ENCODE data around the gene HNRNPF.

HNRNPF gene

DNA sequence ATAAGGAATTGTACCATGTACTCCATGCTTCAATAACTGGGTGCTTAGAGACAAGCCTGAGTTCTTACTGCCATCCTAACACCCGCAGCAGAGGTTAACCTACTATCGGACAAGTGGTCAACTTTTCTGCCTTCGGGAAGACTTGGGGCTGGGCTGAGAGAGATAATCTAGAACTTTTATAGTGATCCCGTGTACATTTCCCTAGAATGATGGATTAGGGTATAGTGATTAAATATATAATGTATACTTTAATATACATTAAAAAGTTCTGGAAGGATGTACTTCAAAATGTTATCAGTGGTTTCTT, 12.2 kb upstream of the HNRNPF start:
- no peak for DNase-seq

DNA sequence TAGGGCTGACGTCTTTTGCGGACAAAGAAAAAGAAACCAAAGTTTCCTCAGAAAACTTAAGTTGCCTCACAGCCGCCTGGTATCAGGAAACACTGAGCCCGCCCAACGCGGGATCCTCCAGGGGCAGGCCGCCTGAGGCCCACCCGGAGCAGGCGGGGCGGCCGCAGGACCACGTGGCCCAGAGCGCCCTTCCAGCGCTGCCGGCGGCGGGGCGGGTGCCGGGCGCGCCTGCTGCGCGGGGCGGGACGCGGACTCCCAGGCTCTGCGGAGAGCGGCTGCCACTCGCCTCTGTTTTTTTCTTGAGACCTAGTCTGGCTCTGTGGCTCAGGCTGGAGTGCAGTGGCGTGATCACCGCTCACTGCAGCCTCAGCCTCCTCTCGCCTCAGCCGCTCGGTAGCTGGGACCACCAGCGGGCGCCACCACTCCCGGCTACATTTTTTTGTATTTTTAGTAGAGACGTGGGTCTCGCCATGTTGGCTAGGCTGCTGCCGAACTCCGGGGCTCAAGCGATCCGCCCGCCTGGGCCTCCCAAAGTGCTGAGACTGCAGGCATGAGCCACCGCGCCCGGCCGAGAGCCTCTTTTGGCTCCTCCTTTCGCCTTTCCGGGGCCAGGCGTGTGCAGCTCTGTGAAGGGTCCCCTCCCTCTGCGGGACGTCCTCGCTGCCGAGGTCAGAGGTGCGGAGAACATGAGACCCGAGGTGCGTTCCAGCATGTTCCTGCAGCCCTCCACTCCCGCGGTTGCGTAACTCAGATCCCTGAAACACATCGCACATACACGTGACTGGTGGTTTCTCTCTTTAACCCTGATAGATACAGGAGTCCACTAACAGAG, 11.6 kb upstream of the HNRNPF start:
- DNase-seq: peak in 1 of 2 experiments; percentile 7

- no peak for DNase-seq
These were observed 11.0 kb upstream of the HNRNPF start for GRCh38 chr10:43419997-43420368.

DNA sequence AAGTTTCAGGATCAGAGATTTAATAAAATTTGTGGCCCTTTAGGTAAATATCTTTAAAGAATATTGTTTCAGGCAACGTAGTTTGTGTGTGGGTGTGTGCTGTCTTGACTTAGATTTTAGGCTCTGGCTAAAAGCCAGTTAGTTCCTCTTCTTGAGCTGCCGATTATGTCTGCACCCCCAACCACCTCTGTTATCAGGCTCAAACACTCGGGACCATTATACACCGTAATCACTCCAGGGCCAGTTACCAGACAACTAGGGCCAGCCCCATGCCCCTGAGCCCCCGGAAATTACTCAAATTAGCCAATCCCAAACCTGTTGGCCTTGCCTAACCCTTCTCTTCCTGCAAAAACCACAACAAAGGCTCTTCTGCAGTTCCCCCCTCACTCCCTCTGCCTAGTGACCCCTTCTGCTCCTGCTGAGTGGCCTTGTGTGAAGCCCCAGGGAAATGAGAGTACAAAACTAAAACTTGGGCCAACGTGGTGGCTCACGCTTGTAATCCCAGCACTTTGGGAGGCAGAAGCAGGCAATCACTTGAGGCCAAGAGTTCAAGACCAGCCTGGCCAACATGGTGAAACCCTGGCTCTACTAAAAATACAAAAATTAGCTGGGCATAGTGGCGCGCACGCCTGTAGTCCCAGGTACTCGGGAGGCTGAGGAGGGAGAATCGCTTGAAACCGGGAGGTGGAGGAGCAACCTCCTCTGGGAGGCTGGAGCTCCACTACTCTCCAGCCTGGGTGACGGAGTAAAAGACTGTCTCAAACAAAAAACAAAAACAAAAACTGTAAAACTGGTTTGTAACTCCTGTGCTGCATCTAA, 9.2 kb upstream of the HNRNPF start:
- DNase-seq: no peak

- no peak for DNase-seq
These were observed 6.6 kb upstream of the HNRNPF start for GRCh38 chr10:43415544-43415943.

- DNase-seq: no peak
These were observed 2.5 kb upstream of the HNRNPF start for GRCh38 chr10:43411536-43411935.

DNA sequence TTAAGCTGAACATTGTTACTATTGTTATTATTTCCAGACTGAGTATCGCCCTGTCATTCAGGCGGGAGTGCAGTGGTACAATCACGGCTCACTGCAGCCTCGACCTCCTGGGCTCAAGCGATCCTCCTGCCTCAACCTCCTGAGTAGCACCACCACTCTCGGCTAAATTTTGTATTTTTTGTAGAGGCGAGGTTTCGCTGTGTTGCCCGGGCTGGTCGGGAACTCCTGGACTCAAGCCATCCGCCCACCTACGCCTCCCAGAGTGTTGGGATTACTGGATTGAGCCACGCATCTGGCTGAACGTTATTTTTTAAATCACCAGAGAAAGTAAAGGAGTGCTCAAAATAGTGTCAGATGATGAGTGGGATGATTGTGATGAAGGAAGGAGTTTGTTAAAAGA, 1.4 kb upstream of the HNRNPF start:
- DNase-seq: no peak

- DNase-seq: no peak
These were observed 561 bp upstream of the HNRNPF start for GRCh38 chr10:43409385-43410109.

- no peak for DNase-seq
These were observed 666 bp downstream of the HNRNPF start for GRCh38 chr10:43408331-43408709.

GRCh38 chr10:43407576-43408330, 1.2 kb downstream of the HNRNPF start:
- no peak for DNase-seq

DNA sequence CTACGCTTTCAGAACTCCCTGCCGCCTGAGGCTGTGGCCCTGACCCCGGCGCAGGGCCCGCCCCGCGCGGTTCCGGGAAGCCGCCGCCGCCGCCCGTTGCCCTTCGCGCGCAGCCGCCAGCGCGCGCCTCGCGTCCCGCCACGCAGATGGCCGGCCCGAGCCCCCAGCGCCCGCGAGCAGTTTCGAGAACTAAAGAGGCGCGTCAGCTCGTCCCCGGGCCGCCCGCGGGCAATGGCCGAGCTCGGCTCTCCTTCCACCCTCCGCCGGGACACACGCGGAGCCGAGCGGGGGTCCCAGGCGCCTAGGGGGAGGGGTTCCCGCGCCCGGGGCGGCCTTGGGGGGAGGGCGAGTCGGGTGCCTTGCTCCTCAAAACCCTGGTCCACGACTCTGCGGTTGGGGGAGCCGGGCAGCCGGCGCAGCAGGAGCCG, 1.8 kb downstream of the HNRNPF start:
- no peak for DNase-seq

- DNase-seq: no peak
These were observed 4.3 kb downstream of the HNRNPF start for GRCh38 chr10:43404704-43405084.

- DNase-seq: no peak
These were observed 4.9 kb downstream of the HNRNPF start for GRCh38 chr10:43403911-43404703.

DNA sequence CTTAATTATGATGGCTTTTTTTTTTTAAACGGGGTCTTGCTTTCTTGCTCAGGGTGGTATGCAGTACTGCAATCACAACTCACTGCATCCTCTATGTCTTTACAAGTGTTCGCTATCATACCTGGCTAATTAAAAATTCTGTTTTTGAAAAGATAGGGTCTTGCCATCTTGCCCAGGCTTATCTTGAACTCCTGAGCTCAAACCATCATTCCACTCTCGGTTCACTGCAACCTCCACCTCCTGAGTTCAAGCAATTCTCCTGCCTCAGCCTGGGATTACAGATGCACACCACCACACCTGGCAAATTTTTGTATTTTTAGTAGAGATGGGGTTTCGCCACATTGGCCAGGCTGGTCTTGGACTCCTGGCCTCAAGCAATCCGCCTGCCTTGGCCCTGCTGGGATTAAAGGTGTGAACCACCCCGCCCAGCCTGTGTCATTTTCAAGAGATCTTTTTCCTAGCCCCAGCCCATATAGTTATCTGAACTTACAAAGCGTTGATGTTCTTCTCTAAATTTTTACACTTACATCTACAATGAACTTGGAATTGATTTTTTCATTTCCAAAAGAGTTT, 6.0 kb downstream of the HNRNPF start:
- no peak for DNase-seq

DNA sequence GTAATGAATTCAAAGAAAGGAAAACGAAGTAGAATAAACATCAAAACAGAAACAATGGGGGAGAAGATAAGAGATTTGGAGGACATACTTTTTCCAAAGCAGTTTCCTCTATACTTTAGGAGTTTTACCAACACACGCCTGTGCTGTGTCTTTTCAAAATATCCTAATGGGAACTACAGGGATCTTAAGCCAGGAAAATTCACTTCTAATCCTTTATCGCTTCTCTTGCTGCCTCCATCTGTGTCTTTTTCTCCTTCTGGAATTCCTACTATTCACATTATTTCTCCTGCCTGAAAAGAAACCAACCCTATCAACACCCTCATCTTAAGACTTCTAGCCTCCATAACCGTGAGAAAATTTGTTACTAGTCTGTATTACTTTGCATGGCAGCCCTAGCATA, 6.8 kb downstream of the HNRNPF start:
- DNase-seq: no peak

DNA sequence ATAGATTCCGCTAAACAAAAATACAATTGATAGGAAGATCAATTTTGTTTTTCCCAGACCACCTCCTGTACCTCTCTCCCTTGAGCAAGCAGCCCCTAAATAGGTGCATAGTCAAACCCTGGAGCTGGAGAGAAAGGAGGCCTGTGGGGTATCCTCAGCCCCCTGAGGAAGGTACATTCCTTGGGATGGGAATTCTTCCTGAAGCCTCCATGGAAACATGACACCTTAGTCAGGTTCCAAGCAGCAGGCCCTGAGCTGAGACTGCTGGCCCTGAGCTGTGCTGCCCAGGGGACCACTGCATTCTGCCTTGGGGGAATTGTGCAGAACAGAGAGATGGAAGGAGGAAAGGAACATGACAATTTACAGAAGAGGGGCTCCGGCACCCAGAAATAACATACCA, 7.4 kb downstream of the HNRNPF start:
- DNase-seq: no peak

- no peak for DNase-seq
These were observed 9.4 kb downstream of the HNRNPF start for GRCh38 chr10:43399320-43400310.

DNA sequence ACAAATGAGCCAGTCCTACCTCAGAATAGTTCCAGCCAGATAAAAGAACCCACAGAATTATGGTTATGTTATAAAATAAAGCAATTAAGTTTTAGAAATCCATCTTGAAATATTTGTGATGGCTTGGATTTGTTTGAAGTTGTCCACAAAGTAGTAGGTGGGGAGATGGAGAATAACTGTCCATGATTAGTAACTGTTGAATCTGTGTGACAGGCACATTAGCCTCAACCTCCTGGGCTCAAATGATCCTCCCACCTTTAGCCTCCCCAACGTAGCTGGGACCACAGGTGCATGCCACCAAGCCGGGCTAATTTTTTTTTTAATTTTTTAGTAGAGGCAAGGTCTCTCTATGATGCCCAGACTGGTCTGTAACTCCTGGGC, 10.1 kb downstream of the HNRNPF start:
- DNase-seq: no peak

GRCh38 chr10:43396928-43397624, 11.9 kb downstream of the HNRNPF start:
- peak in 1 of 2 experiments; percentile 62 for DNase-seq
